ENCODE data around the gene RABGEF1. TPM values are rescaled to one million over a fixed set of nuclear protein-coding genes. Genes with fewer than 3 reads are reported as not detected.

Gene RABGEF1
- total and polyA plus RNA-seq, 7 donors: 10.2 to 47.2 (median 36.4) TPM

DNA sequence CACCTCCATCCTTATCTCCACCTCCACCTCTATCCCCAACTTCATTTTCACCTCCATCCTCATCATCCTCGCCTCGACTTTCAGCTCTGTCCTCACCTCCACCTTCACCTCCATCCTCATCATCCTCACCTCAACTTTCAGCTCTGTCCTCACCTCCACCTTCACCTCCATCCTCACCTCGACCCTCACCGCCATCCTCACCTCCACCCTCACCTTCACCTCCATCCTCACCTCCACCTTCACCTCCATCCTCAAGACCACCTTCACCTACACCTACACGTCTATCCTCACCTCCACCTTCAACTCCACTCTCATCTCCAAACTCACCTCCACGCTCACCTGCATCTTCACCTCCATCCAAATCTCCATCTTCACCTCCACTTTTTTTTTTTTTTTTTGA is 12.0 kb upstream of the RABGEF1 start:
- WGBS, 2 donors: 87 to 88% methylated on average over 6 of the region's 6 CpGs
- TF ChIP-seq POLR2A (IDR thresholded peaks at IDR 0.05): no peak
- TF ChIP-seq, protein P1, sequence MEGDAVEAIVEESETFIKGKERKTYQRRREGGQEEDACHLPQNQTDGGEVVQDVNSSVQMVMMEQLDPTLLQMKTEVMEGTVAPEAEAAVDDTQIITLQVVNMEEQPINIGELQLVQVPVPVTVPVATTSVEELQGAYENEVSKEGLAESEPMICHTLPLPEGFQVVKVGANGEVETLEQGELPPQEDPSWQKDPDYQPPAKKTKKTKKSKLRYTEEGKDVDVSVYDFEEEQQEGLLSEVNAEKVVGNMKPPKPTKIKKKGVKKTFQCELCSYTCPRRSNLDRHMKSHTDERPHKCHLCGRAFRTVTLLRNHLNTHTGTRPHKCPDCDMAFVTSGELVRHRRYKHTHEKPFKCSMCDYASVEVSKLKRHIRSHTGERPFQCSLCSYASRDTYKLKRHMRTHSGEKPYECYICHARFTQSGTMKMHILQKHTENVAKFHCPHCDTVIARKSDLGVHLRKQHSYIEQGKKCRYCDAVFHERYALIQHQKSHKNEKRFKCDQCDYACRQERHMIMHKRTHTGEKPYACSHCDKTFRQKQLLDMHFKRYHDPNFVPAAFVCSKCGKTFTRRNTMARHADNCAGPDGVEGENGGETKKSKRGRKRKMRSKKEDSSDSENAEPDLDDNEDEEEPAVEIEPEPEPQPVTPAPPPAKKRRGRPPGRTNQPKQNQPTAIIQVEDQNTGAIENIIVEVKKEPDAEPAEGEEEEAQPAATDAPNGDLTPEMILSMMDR (IDR thresholded peaks at IDR 0.05): no peak
- TF ChIP-seq POLR2AphosphoS5 (IDR thresholded peaks at IDR 0.05): no peak
- TF ChIP-seq EP300 (IDR thresholded peaks at IDR 0.05): no peak
- no peaks in the 10 kb centered on the region for H3K4me1 ChIP-seq
- H3K27me3 ChIP-seq: no peaks in the 10 kb centered on the region
- peaks cover 0 to 5% (median 1%) of the 10 kb centered on the region in 4 donors for H3K9me3 ChIP-seq
- intact Hi-C loops (cut with DNase I): no loop called here
- no peak overlapping the region for H3K27ac ChIP-seq
- DNase-seq: no peak
- peaks cover 0 to 22% (median 2%) of the 10 kb centered on the region in 4 donors for H3K36me3 ChIP-seq
- H3K4me3 ChIP-seq: no peak overlapping the region

DNA sequence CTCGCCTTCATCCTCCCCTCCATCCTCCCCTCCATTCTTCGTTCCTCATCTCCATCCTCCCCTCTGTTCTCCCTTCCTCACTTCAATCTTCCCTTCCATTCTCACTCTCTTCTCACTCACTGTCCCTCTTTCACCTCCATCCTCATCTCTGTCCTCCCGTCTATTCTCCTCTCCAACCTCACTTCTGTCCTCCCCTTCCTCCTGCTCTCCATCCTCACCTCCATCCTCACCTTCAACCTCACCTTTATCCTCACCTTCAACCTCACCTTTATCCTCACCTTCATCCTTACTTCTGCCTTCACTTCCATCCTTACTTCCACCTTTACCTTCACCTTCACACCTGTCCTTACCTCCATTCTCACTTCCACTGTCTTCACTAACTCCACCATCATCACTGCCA is 11.3 kb upstream of the RABGEF1 start:
- TF ChIP-seq POLR2A (IDR thresholded peaks at IDR 0.05): no peak
- TF ChIP-seq, protein P1 (IDR thresholded peaks at IDR 0.05): no peak
- TF ChIP-seq EP300 (IDR thresholded peaks at IDR 0.05): no peak
- no peak for TF ChIP-seq POLR2AphosphoS5 (IDR thresholded peaks at IDR 0.05)
- no peaks in the 10 kb centered on the region for H3K27me3 ChIP-seq
- no peaks in the 10 kb centered on the region for H3K4me1 ChIP-seq
- H3K9me3 ChIP-seq: peaks cover 0 to 3% (median 1%) of the 10 kb centered on the region in 4 donors
- no peak for DNase-seq
- no peak overlapping the region for H3K27ac ChIP-seq
- 93 to 96% methylated on average over 3 of the region's 3 CpGs for WGBS, 2 donors
- peaks cover 0 to 22% (median 0%) of the 10 kb centered on the region in 4 donors for H3K36me3 ChIP-seq
- intact Hi-C loops (cut with DNase I): no loop called here
- H3K4me3 ChIP-seq: no peak overlapping the region

DNA sequence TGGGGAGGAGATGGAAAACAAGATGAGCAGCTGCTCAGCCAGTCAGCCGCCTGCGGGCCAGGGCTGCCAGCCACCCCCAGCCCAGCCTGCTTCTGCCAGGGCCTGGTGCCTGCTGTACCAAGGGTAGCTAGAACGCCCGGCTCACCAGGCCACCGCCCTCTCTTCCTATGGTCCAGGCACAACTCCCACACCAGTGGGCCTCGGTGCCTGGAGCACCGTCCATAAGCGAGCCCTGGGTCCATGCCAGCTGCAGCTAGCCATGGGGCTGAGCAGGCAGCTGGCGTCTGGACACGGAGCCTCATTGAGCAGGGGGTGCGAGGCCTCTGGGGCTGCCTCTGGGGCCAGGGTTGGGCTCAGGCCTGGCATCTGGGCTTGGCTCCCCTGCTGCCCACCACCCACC is 8.5 kb upstream of the RABGEF1 start:
- TF ChIP-seq EP300 (IDR thresholded peaks at IDR 0.05) (no peak), POLR2A (IDR thresholded peaks at IDR 0.05) (no peak), POLR2AphosphoS5 (IDR thresholded peaks at IDR 0.05) (no peak)
- TF ChIP-seq, protein P1 (IDR thresholded peaks at IDR 0.05): no peak

DNA sequence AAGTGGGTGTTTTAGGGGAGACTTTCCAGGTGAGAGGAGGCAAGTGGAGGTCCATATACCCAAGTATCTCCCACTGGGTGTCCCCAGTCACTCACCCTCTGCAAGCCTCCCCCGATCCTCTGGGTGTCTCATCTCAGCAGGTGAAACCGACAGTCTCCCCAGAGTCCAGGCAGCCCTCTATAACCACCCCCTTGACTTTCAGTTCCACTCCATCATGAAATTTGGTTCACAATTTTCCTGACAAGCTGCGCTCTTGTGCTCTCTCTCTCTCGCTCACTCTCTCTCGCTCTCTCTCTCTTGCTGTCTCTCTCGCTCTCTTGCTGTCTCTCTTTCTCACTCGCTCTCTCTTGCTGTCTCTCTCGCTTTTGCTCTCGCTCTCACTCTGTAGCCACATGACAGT is 8.1 kb upstream of the RABGEF1 start:
- WGBS, 2 donors: 88 to 94% methylated on average over 9 of the region's 9 CpGs

More for the DNA sequence above, 8.5 kb upstream of the RABGEF1 start:
- no peak for DNase-seq
- Histone ChIP-seq H3K36me3 (peaks cover 0 to 17% (median 5%) of the 10 kb centered on the region in 4 donors), H3K4me3 (no peak overlapping the region), H3K27me3 (no peaks in the 10 kb centered on the region), H3K9me3 (peaks cover 0 to 12% (median 0%) of the 10 kb centered on the region in 4 donors), H3K4me1 (no peaks in the 10 kb centered on the region), H3K27ac (no peak overlapping the region)
- 70 to 88% methylated on average over 11 of the region's 11 CpGs for WGBS, 2 donors
- intact Hi-C loops (cut with DNase I): no loop called here

More for the DNA sequence above, 8.1 kb upstream of the RABGEF1 start:
- no peak for DNase-seq
- H3K36me3 ChIP-seq: peaks cover 0 to 15% (median 5%) of the 10 kb centered on the region in 4 donors
- intact Hi-C loops (cut with DNase I): no loop called here
- no peaks in the 10 kb centered on the region for H3K4me1 ChIP-seq
- TF ChIP-seq, protein P1 (IDR thresholded peaks at IDR 0.05): no peak
- TF ChIP-seq POLR2A (IDR thresholded peaks at IDR 0.05) (no peak), EP300 (IDR thresholded peaks at IDR 0.05) (no peak), POLR2AphosphoS5 (IDR thresholded peaks at IDR 0.05) (no peak)
- no peak overlapping the region for H3K4me3 ChIP-seq
- peaks cover 0 to 12% (median 0%) of the 10 kb centered on the region in 4 donors for H3K9me3 ChIP-seq
- no peaks in the 10 kb centered on the region for H3K27me3 ChIP-seq
- no peak overlapping the region for H3K27ac ChIP-seq
